NCI-H2171 treated with DMSO at 0.1 percent for 48 hours (cell line): ENCODE results near the gene ACP1.

ENCODE experiments used
- DNase-seq: peaks from one replicate; lab custom pipeline; 2025; lab: John Stamatoyannopoulos, UW

Gene ACP1

DNA sequence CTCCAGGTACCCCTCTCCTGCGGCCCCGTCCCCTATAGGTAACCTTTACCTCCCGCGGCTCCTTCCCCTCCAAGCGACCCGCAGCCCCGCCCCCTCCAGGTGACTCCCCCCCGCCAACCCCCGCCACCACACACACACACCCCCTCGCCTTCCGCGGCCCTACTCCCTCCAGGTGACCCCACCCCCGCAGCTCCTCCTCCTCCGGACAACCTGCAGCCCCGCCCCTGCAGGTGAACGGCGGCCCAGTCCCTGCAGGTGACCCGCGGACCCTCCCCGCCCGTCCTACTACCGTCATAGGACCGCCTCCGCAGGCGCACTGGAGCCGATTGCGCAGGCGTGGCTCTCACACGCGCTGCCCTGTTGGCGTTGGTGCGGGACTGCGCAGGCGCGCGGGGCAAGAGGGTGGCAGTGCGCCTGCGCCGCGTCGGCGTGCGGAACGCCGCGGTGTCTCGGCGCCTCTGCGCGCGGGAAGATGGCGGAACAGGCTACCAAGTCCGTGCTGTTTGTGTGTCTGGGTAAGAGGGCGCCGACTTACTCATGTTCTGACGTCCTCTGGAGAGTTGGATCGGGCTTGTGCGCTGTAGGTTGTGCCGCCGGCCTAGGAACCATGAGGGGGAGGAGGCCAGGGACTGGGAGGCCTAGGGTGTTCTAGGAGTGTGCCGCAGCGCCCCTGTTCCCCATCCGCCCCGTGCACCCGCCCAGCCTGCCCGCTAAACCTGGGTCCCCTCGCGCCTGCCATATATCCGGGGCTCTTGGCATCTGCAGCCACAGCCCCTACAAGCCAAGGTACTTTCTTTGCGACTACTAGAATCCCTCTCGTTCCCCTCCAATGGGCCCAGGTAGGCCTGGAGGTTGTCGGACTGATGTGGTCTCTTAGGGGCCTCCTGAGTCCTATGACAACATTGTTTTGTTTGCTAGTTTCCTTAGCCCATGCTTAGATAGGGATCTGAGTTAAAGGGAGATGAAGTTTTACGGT, at the start of gene ACP1:
ACP1 (plus strand) TSS at position 455 of the 976 bp plus-strand sequence; CDS start at position 473, 18 bp downstream.
- peak; percentile 97 for DNase-seq

DNA sequence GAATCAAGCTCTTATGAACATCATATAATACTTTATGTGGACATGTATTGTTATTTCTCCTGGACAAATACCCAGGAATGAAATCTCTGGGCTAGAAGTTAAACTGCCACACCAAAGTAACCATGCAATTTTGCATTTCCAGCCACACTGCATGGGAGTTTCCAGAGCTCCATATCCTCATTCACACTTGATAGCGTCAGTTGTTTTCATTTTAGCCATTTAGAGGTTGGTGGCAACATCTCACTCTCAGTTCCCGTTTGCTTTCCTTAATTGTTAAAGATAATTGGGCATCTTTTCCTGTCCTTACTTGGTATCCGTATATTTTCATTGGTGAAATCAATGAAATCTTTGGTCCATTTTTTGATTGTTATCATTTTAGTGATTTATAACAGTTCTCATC, 48.7 kb upstream of the ACP1 start:
- no peak for DNase-seq

DNA sequence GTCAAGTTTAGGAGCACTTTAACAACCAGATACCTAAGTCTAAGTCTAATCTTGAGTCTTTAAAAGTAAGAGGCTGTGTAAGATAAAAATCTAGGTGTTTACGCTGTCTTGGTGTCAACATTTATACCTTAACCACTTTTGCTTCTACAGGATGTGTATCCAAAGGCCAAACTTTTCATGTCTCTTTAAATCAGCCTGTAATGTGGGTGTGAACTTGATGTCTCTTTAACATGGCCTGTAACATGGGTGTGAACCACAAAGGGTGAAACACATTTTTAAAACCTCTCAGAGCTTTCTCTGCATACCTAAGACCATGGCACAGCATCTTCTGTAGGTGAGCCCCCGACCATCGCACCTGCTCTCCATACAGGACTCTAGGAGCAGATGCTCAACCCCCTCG, 41.3 kb upstream of the ACP1 start:
- DNase-seq: no peak

DNA sequence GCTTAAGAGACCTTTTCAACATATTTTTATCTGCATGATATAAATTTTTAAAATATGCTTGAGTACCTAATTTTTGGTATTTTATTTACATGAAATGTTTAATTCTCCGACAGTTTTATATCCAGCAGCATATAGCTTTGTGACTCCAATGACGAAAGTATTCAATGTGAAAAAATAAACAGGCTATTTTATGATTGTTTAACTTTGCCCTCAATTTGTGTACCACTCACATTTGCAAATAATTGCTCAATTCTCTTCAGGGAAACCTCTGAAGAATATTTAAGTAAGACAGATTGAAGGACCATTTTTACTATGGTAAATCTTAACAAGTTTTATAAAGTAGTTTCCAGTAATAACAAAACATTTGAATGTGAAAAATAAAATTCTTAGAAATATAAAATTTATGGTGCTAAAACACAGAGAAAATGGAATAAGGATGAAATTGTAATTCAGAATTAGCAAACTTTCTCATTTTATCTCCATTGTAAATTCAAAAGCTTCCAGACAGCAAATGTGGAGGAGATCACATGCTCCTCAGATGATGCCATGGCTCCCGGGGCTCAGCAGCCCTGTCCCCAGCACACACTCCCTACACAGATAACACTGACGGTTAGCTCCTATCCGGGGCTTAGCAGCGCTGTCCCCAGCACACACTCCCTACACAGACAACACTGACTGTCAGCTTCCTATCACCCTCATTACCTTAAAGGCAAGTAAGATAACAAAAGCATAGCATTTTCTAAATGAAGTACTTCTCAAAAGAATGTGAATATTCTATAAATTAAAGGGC, 40.6 kb upstream of the ACP1 start:
- no peak for DNase-seq

DNA sequence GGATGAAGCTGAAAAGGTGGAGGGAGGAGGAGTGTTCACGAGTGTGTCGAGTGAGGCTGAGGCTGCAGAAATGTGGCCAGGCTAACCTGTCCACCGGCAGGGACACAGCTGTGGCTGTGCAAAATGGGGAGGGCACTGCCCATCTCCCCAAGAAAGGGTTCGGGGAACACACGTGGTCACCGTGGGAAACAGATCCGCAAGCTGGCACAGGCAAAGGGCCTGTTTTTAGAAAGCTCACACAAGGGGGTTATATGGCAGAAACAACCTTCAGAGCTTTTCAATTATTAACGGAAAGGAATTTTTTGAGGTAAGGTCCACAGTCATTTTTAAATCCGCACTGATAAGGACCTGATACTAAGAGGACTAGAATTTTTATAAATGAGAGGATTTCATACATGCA, 36.6 kb upstream of the ACP1 start:
- no peak for DNase-seq

DNA sequence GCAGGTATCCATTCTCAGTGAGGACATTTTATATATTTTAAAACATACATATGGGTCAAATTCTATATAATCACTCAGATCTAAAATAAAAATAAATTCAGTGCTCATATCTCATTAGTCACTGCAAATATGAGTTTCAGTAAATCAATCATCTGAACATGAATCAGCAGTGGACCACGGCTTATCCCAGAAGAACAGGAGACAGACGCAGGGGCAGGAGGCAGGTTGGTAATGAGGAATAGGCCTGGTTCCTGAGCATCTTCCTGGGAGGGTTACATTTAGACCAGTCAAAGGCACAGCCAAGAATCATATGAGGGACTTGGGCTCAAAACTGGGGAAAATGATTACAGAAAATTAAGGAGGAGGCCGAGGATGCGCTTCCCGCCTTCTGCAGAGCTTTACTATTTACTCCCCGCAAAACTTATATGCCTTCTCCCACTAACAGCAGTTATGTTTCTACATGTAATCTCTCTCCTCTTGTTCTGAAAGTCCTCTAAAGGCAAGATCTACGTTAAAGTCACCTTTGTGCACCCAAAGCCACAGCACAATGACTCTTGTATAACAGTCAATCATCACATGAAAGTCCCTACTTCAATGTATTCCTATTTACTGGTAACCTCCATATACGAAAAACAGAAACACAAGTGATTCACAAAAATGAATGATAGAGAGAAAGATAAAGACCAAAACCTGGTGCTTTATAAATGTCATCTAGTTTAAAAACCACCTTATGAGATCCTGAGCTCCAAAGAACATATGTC, 36.0 kb upstream of the ACP1 start:
- no peak for DNase-seq

DNA sequence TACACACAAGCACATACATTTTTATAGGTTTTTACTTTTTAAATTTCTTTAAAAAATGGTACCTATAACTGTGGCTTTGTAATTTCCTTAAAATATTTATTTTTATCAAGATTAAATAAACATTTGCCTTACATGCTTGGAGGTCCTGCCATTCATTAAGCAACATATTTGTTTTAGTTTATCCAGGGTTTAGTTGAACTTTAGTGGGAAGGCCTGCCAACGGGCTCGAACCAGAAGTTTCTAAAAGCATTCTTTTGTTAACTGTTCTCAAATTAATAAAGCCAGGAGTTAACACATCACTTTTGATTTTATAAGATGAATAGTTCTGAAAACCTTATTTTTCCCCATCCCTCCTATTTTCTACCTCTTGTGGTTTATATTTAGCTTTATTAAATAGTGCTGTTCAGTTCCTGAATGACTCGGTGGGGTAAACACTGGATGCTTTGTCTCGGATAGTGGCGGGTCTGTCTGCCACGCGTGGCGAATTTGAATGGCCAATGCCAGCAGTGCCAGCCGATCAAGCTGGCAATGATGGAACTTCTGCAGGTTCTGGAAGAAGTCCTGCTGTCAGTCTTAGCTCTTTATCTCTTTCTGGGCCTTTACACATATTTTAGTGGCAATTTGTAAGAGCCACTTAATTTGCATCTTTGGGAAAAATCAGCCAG, 33.1 kb upstream of the ACP1 start:
- no peak for DNase-seq

DNA sequence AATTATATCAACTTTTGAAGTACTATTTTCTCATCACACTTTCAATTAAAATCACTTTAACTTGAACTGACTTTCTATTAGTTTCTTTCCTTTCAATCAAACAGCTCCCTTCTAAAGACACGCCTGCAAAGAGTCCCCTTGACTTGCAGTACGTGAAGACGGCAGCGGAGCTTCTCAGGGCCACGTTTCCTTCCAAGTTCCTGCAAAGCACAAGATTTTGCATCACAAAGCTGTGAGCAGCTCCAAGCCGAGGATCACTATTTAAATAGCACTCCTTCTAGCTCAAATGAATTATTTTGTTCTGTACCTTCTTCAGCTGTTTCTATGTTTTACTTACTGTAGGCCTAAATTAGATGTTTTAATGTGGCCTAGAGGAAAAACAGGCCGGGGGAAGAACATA, 31.7 kb upstream of the ACP1 start:
- DNase-seq: no peak

DNA sequence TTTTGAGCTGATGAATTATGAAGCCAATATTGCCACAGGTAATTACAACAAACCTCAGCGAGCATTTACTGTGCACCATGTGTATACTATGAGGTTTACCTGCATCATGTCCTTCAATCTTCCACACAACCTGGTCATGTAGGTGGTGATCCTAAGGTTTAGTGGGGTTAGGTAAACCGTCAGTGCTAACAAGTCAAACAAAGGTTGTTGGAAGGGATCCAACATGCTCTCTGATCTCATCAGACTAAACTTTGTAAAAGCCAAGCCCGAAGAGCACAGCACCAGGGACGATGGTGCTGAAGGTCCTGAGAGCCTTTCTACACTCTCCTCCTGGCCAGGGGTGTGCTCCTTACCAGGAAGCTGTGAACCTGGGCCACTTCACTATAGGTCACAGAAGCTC, 30.3 kb upstream of the ACP1 start:
- DNase-seq: no peak

DNA sequence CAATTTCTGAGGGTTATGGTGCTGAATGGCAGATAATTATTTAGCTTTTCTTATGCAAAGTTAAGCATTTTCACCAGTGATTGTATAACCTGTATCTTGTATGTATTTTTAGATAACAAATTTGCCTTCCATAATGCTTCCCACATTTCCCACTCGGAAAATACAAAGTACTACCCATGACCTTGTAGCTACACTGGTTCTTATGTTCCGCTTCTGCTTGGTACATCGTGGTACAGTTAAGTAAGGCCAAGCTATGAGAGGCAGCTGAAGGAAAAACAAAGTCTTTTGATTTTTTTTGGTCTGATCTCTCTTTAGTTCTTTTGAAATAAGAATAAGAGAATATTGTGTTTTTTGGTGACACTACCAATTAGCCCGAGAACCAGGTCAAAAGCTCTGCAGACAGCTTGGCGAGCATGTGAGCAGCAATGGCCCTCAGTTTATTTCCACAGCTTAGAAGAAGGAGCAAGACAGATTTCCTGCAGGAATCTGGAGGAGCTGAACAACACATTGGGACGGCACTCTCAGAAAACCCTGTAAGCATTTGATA, 27.7 kb upstream of the ACP1 start:
- DNase-seq: no peak

DNA sequence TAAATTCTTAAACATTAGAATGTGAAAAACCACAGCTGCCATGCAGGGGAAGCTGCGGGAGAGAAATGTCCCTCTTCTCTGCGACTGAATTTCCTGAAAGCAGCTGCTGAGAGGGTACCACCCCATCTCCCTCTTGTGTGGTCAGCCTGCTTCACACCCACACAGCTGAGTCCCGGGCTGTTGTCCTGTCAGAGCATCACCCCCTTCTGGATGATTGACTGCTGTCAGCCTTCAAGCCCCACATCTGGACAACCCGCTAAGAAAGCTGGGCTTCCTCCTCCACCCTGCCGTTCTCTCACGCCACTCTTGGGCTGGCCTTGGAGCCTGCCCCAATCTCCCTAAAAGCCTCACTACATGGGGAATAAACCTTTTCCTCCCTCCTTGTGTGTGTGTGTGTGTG, 26.9 kb upstream of the ACP1 start:
- DNase-seq: no peak

DNA sequence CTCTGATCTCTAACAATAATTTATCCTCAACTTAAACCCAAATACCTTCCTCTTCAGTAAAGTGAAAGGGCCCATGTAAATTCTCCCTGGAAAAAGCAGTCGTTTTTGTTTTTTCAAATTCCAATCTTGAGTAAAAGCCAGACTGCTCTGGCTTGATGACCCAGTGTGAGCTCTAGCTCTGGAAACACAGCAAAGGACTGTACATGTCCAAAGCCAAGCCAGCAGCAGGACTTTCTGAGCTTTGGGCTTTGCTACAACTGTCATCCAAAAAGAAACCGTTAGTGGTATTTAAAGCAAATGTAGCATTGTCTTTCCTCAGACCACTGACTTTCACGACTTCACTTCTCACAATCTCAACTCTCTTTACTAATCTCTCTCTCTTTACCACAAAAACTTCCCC, 26.3 kb upstream of the ACP1 start:
- DNase-seq: no peak

DNA sequence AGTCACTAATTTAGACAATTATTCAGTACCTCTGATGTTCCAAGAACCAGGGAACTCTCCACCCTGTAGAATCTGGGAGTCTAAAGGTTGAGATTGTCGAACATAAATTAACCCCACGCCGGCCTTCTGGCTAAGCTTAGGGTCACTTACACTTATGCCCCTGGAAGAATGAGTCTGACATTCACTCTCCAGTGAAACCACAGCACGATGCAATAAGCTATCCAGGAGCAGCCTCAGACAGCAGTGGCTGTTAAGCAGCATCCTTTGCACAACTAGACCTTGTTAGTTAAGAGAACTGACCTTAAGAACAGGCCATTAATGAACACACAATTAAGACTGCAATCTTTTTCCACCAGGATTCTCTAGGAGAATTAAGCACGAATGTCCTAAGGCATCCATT, 25.9 kb upstream of the ACP1 start:
- DNase-seq: no peak

DNA sequence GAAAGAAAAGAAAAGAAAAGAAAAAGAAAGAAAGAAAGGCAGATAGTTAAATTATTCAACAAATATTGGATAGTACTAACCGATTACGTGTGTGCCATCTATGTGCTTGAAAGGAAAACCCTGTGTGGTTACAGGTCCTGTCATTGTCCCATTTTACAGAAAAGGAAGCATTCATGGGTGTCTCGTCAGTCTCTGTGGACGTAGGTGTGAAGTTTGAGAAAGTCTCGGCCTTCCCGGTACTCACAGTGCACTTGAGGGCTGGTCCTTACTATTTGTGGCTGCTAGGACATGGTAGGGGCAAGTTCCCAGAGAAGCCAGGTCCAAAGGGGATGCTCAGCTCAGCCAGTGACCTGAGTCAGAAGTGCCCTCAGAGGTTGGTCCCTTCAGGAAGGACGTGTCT, 20.2 kb upstream of the ACP1 start:
- no peak for DNase-seq

DNA sequence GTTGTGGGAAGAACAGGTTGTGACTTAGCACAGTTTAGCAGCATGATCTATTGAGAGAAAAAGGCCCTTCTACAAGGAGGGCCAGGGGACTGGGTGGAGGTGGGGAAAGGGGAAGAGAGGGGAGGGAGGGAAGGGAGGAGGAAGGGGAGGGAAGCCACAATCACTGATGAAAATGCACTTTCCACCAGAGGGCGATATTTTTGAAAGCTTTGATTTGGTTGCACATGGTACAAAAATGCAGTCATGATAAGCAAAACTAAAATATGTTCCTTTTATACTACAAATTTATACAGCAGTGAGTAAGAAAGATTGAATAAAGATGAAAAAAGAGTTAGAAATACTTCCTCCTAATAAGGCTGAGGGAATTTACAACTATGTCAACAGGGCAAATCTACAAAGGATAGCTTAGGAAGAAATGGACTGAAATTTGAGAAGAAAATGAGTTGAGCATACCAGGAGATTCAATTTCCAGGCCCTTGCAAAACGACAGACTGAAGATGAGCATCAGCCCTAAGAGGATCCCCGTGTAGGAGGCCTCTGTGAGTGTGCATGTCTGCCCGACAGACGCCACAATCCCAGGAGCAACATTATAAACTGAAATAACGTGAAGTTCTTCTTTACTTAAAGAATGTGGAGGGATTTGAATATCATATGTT, 18.1 kb upstream of the ACP1 start:
- DNase-seq: peak; percentile 74

DNA sequence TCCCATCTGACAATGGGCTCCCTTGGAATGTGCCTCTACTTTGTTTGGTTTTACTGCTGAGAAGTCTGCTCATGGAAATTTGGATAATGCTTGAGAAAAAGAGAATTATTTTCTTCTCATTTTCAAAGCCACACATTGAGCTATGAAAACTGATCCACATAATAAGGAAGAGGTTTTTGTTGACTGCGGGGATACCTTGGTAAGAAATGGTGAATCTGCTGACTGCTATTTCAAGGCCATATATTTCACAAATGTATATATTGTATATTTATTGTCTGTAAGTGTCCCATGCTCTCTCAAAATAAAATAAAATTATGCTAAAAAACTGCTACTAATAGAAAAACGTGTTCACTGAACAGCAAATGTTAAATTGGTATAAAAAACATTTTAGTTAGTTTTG, 16.0 kb upstream of the ACP1 start:
- DNase-seq: no peak

DNA sequence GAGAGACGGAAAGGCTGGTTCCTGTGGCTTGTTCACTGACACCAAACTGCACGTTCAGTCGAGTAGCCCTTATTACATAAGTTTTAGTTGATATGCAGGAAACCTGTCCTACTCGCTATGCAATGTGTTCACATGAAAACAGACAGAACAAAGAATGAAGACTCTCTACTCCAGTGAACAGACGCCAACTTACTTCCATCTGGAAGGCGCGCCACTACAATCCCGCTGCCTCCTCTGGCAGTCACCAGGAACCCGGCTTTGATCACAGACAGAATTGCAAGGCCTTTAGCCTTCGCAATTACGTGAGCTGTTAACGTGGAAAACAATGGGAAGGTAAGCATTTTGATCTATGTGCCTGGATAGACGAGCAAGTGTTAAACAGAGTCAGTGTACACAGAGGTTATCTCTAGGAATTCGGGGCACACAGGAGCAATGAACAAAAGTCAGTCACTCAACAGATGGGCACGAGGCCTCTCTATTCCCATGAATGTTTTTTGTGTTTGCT, 15.2 kb upstream of the ACP1 start:
- no peak for DNase-seq

DNA sequence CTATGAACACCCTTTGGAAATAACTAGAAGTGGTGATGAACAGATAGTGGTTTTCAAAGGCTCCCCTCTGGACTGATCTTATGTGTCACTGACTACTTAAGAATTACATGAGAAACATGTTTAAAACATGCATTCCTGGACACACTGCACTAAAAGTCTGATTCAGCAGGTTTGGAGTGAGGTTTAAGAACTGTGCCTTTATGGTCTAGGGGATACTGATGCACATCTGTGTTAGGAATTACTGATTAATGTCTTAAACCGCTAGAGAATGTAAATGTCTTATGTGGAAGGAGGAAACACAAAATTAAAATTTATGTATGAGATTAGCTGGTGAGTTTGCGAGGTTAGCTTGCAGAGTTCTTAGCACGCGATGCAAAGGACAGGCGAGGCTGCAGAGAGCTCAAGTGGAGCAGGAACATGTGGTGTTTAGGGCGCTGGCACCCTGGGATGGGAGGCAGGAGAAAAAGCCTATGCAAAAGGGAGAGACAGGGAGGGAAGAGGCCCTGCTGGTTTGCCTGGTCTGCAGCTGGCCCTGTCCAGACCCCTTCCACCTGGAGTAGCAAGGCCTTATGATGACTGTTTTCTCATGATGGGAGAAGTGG, 12.6 kb upstream of the ACP1 start:
- DNase-seq: no peak

DNA sequence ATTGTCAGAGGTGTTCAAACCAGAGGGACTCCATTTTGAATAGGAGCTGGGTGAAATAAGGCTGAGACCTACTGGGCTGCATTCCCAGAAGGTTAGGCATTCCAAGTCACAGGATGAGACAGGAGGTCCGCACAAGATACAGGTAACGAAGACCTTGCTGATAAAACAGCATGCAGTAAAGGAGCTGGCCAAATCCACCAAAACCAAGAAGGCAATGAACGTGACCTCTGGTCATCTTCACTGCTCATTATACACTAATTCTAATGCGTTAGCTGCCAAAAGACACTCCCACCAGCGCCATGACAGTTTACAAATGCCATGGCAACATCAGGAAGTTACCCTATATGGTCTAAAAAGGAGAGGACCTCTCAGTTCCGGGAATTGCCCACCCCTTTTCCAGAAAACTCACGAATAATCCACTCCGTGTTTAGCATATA, 11.5 kb upstream of the ACP1 start:
- DNase-seq: no peak

DNA sequence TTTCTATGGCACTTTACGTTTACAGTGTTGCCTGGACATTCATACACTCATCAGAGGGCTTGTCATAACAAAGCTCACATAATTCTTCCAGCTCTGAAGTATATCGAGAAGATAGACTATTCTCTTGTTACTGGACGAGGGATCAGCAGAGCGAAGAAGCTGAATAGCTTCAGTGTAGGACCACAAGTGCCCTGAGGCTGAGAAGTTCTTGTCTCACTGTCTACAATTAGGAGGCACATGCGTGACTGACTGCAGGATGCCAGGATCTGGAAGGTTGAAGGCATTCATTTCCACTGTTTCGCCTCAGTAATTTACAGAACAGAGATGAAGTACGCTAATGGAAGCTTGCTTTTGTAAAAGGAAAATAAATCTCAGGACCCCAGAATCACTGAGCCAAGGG, 10.5 kb upstream of the ACP1 start:
- no peak for DNase-seq
